IPS-18a (cell line): ENCODE measurements around the gene RUFY1.

Source experiments
- H3K27ac ChIP-seq: one replicate; pipeline ENCODE4 v1.5.1; 2013; ENCODE audit warnings: low read length
- H3K27me3 ChIP-seq: one replicate; pipeline ENCODE4 v1.6.1; 2013; ENCODE audit warnings: mild to moderate bottlenecking, low read length; ENCODE audit not compliant: control insufficient read depth, insufficient read depth
- H3K36me3 ChIP-seq: one replicate; pipeline ENCODE4 v1.6.1; 2013; ENCODE audit warnings: low read depth, low read length; ENCODE audit not compliant: control insufficient read depth
- H3K4me1 ChIP-seq: one replicate; pipeline ENCODE4 v1.6.1; 2013; ENCODE audit warnings: low read depth, low read length; ENCODE audit not compliant: control insufficient read depth
- H3K4me3 ChIP-seq: one replicate; pipeline ENCODE4 v1.5.1; 2013; ENCODE audit warnings: low read length
- H3K9ac ChIP-seq: one replicate; pipeline ENCODE4 v1.6.1; 2013; ENCODE audit warnings: mild to moderate bottlenecking, low read length, moderate library complexity
- H3K9me3 ChIP-seq: one replicate; pipeline ENCODE4 v1.6.1; 2013; ENCODE audit warnings: low read depth, low read length; ENCODE audit not compliant: control insufficient read depth

The RUFY1 gene

GRCh38 chr5:179607160-179607931, 57.0 kb downstream of the RUFY1 start:
- H3K27me3 ChIP-seq, result no peaks in the 10 kb centered on the region
- no peaks in the 10 kb centered on the region for H3K9me3 ChIP-seq
- peaks cover 65% of the 10 kb centered on the region for H3K36me3 ChIP-seq
- H3K4me3 ChIP-seq, result no peak overlapping the region
- H3K27ac ChIP-seq, result no peak overlapping the region
- H3K4me1 ChIP-seq, result no peaks in the 10 kb centered on the region
- no peak overlapping the region for H3K9ac ChIP-seq

GRCh38 chr5:179608131-179608581, 57.8 kb downstream of the RUFY1 start:
- no peaks in the 10 kb centered on the region for H3K9me3 ChIP-seq
- H3K27ac ChIP-seq, result no peak overlapping the region
- H3K27me3 ChIP-seq, result no peaks in the 10 kb centered on the region
- no peaks in the 10 kb centered on the region for H3K4me1 ChIP-seq
- no peak overlapping the region for H3K9ac ChIP-seq
- no peak overlapping the region for H3K4me3 ChIP-seq
- peaks cover 68% of the 10 kb centered on the region for H3K36me3 ChIP-seq

DNA sequence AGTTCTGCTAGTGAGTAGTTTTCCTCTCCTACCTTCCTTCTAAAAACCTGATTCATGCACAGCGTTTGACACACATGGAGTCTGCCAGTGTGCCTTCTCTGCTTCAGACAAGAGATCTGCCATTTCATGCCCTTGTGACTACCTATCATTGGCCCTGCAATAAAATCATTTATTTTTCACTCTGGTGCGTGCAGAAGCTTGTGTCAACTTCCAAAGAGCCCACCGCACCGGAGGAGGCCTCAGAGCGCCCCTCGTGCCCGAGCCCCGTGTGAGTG, 59.4 kb downstream of the RUFY1 start:
- no peak overlapping the region for H3K27ac ChIP-seq
- peaks cover 84% of the 10 kb centered on the region for H3K36me3 ChIP-seq
- no peaks in the 10 kb centered on the region for H3K4me1 ChIP-seq

GRCh38 chr5:179610109-179610902, 60.0 kb downstream of the RUFY1 start:
- no peaks in the 10 kb centered on the region for H3K4me1 ChIP-seq
- H3K9me3 ChIP-seq, result no peaks in the 10 kb centered on the region
- H3K27ac ChIP-seq, result no peak overlapping the region
- no peak overlapping the region for H3K9ac ChIP-seq
- peaks cover 88% of the 10 kb centered on the region for H3K36me3 ChIP-seq
- no peak overlapping the region for H3K4me3 ChIP-seq
- H3K27me3 ChIP-seq, result no peaks in the 10 kb centered on the region

More for the DNA sequence above, 59.4 kb downstream of the RUFY1 start:
- Histone ChIP-seq H3K4me3 (no peak overlapping the region), H3K9ac (no peak overlapping the region), H3K27me3 (no peaks in the 10 kb centered on the region), H3K9me3 (no peaks in the 10 kb centered on the region)

GRCh38 chr5:179610903-179611265, 60.5 kb downstream of the RUFY1 start:
- H3K9me3 ChIP-seq, result no peaks in the 10 kb centered on the region
- no peak overlapping the region for H3K9ac ChIP-seq
- no peak overlapping the region for H3K4me3 ChIP-seq
- H3K36me3 ChIP-seq, result peaks cover 88% of the 10 kb centered on the region
- no peak overlapping the region for H3K27ac ChIP-seq
- H3K27me3 ChIP-seq, result no peaks in the 10 kb centered on the region
- no peaks in the 10 kb centered on the region for H3K4me1 ChIP-seq

DNA sequence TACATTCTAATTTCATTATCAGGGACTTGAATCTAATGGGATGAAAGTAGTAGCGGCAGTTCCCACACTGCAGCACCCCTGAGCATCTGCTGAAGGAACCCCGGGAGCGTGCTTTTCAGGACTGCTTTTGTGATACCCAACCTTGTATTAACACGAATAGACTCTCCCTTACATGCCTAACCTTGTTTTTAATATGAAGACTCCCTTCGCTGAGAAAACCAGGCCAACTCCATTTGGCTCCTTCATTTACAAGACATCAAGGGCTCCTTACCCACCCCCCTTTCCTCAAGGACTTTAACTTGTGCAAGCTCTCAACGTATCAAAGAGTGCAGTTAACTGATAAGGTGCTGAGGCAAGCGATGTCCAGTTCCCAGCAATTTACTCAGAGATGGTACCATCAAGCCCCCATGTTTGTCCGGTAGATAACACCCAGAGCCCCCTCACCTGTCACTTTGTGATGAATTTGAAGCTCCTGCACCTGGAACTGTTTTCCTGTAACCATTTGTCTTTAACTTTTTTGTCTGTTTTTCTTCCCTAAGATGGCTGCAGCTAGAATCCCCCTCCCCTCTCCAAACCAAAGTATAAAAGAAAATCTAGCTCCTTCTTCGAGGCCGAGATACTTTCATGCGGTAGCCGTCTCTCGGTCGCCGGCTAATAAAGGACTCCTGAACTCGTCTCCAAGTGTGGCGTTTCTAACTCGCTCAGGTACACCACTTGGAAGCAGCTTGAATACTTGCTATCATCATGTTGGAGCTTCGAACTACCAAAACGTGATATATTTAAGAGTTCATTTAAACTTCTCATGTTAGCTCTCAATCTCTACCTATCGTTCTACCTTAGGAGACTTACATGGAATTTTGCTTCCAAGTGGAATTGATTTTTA, 62.5 kb downstream of the RUFY1 start:
- Histone ChIP-seq H3K27ac (no peak overlapping the region), H3K27me3 (no peaks in the 10 kb centered on the region)

DNA sequence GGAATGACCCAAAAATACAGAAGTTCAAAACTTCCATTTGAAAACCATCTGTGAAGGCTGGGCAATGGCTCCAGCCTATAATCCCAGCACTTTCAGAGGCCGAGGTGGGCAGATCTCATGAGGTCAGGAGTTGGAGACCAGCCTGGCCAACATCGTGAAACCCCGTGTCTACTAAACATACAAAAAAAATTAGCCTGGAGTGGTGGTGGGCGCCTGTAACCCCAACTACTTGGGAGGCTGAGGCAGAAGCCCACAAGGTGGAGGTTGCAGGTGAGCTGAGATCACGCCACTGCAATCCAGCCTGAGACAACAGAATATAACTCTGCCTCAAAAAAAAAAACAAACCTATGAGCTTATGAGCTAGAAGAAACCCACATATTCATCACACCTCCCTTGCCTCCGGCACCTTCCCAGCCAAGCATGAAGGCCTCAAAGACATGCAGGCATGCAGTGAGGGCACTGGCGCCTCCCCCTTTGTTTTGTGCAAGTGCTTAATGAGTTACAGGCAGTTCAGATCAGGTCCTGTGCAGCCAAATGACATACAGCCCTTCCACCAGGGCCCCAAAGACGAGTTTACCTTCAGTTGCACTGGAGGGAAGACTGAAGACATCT, 63.2 kb downstream of the RUFY1 start:
- Histone ChIP-seq H3K27me3 (no peaks in the 10 kb centered on the region), H3K36me3 (peaks cover 91% of the 10 kb centered on the region), H3K9me3 (no peaks in the 10 kb centered on the region), H3K4me1 (no peaks in the 10 kb centered on the region), H3K4me3 (no peak overlapping the region), H3K27ac (no peak overlapping the region), H3K9ac (no peak overlapping the region)

More for the DNA sequence above, 62.5 kb downstream of the RUFY1 start:
- Histone ChIP-seq H3K9ac (no peak overlapping the region), H3K36me3 (peaks cover 88% of the 10 kb centered on the region), H3K4me1 (no peaks in the 10 kb centered on the region), H3K4me3 (no peak overlapping the region), H3K9me3 (no peaks in the 10 kb centered on the region)

GRCh38 chr5:179614745-179615144, 64.4 kb downstream of the RUFY1 start:
- Histone ChIP-seq H3K4me3 (no peak overlapping the region), H3K27ac (no peak overlapping the region), H3K27me3 (no peaks in the 10 kb centered on the region), H3K4me1 (peaks cover 7% of the 10 kb centered on the region), H3K9me3 (no peaks in the 10 kb centered on the region), H3K36me3 (peaks cover 95% of the 10 kb centered on the region), H3K9ac (no peak overlapping the region)

- Histone ChIP-seq H3K4me1 (peaks cover 8% of the 10 kb centered on the region), H3K9me3 (no peaks in the 10 kb centered on the region), H3K36me3 (peaks cover 95% of the 10 kb centered on the region)
Measured at GRCh38 chr5:179615203-179615602, 64.8 kb downstream of the RUFY1 start.

DNA sequence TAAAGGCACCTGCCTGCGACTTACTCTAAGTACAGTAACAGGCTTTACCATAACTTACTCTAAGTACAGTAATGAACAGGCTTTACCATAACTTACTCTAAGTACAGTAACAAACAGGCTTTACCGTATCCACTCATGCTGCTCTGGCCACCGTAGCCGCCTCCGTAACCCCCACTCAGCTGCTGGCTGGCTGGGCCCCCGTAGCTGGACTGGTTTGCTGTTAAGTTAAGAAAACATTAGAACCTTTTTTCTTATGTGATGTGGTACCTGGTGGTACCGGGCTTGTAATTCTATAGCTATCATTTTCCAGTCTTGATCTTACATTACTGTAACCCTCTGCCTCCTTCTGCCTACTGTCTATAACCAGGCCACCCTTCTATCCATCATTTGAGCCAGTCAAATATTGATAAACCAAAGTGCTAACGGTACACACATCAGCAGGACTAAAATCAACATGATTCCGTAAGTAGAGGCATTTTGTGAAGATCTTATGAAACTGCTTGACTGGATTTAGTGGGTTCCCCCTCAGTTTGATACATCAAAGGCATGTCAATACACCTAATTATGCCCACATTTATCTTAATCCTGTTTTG, 65.7 kb downstream of the RUFY1 start:
- H3K4me1 ChIP-seq, result peaks cover 16% of the 10 kb centered on the region
- no peaks in the 10 kb centered on the region for H3K27me3 ChIP-seq
- H3K36me3 ChIP-seq, result peaks cover 95% of the 10 kb centered on the region
- no peak overlapping the region for H3K9ac ChIP-seq
- H3K4me3 ChIP-seq, result no peak overlapping the region
- H3K9me3 ChIP-seq, result no peaks in the 10 kb centered on the region
- H3K27ac ChIP-seq, result no peak overlapping the region

More at GRCh38 chr5:179615203-179615602, 64.8 kb downstream of the RUFY1 start:
- no peak overlapping the region for H3K9ac ChIP-seq
- no peak overlapping the region for H3K27ac ChIP-seq
- no peaks in the 10 kb centered on the region for H3K27me3 ChIP-seq
- no peak overlapping the region for H3K4me3 ChIP-seq

GRCh38 chr5:179617930-179618329, 67.6 kb downstream of the RUFY1 start:
- Histone ChIP-seq H3K4me1 (peaks cover 24% of the 10 kb centered on the region), H3K4me3 (no peak overlapping the region), H3K9ac (no peak overlapping the region), H3K9me3 (no peaks in the 10 kb centered on the region), H3K27me3 (no peaks in the 10 kb centered on the region), H3K36me3 (peaks cover 96% of the 10 kb centered on the region), H3K27ac (no peak overlapping the region)
